Activated T-helper 1 cell treated with anti-CD3 and anti-CD28 coated beads, Interleukin-12 subunit alpha, Interleukin-12 subunit beta, Interleukin-2, Interleukin-4 antibody, amounts not matched to agents 30 ng/mL and 10 ng/mL and 1 ng/mL, durations not matched to agents 14 hours and 24 hours and 36 hours (primary cell): ENCODE data around the gene CRB2. TPM values are rescaled to one million over a fixed set of nuclear protein-coding genes. Genes with fewer than 3 reads are reported as not detected.

ENCODE experiments used
- DNase-seq: peaks from one replicate; pipeline ENCODE4 v3.0.0; 2021; ENCODE audit warnings: low spot score
- H3K27ac Mint-ChIP-seq: one replicate; pipeline ENCODE4 v1.8.0; 2021; ENCODE audit warnings: mild to moderate bottlenecking, mixed read lengths
- H3K27me3 Mint-ChIP-seq: one replicate; pipeline ENCODE4 v1.8.0; 2022; ENCODE audit warnings: mild to moderate bottlenecking, moderate library complexity, mixed read lengths; ENCODE audit not compliant: insufficient read depth
- H3K36me3 Mint-ChIP-seq: one replicate; pipeline ENCODE4 v1.8.0; 2021; ENCODE audit warnings: low read depth, mixed read lengths
- H3K4me1 Mint-ChIP-seq: one replicate; pipeline ENCODE4 v1.8.0; 2021; ENCODE audit warnings: low read depth, mixed read lengths
- H3K4me3 Mint-ChIP-seq: one replicate; pipeline ENCODE4 v1.8.0; 2021; ENCODE audit warnings: mild to moderate bottlenecking, moderate library complexity, mixed read lengths
- H3K9me3 Mint-ChIP-seq: one replicate; pipeline ENCODE4 v1.8.0; 2021; ENCODE audit warnings: mixed read lengths
- intact Hi-C: fragments of 100-400 bp; cut with micrococcal nuclease; formaldehyde crosslinking; loops from one replicate; pipeline ENCODE4 v1.15.1; 2024
- total RNA-seq: library from RNA; stranded (reverse); gene quantifications from 2 replicates; pipeline ENCODE4 v1.2.3, GENCODE V29; 2022

Gene CRB2
- total RNA-seq, 1 donor from 2014 or later = not detected

- Mint-ChIP-seq H3K27me3 (peaks cover 26% of the 10 kb centered on the region), H3K36me3 (no peaks in the 10 kb centered on the region), H3K9me3 (no peaks in the 10 kb centered on the region), H3K27ac (no peak overlapping the region), H3K4me1 (no peaks in the 10 kb centered on the region), H3K4me3 (no peak overlapping the region)
- no peak for DNase-seq
- intact Hi-C loops = no loop called here
These were observed 20.4 kb downstream of the CRB2 start for GRCh38 chr9:123376218-123377071.

DNA sequence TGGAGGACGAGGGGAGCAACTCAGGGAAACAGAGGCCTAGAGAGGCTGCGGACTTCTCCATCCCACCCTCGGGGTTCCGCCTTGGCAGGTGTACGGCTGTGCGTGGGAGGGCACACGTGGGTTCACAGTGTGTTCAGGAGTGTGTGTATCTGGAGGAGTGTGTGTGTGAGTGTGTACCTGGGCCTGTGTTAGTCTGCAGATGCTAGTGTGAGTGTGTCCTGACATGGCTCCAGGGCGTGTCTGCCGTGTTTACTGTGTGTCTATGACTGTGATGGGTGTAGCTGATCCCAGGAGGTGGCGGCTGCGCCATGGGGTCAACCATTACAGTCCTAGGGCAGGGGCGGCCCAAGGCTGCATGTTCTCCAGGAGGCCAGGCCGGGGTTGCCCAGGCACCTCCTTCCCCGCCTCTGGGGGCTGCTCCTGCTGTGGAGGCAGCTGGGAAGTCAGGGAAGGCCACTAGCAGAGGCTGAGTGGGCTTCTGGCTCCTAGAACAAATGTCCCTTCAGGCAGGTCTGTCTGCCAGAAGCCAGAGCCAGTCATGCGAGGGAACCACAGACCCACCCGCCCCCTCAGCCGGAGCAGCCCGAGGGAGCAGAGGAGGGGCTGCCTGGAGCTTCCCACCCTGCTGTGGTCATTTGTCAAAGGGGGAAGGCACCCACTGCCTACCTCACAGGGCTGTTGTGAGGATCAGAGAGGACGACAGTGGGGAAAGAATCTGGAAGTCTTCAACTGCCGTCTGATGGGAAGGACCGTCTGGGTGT is 21.4 kb downstream of the CRB2 start:
- intact Hi-C loops = no loop called here
- Mint-ChIP-seq H3K9me3 (no peaks in the 10 kb centered on the region), H3K36me3 (no peaks in the 10 kb centered on the region), H3K27me3 (peaks cover 20% of the 10 kb centered on the region), H3K27ac (no peak overlapping the region), H3K4me3 (no peak overlapping the region), H3K4me1 (no peaks in the 10 kb centered on the region)
- DNase-seq = no peak

- H3K27ac Mint-ChIP-seq = no peak overlapping the region
- no peak for DNase-seq
- peaks cover 15% of the 10 kb centered on the region for H3K27me3 Mint-ChIP-seq
- H3K4me3 Mint-ChIP-seq = no peak overlapping the region
- no peaks in the 10 kb centered on the region for H3K36me3 Mint-ChIP-seq
- no peaks in the 10 kb centered on the region for H3K9me3 Mint-ChIP-seq
- intact Hi-C loops = no loop called here
- H3K4me1 Mint-ChIP-seq = no peaks in the 10 kb centered on the region
These were observed 22.0 kb downstream of the CRB2 start for GRCh38 chr9:123378025-123378424.

GRCh38 chr9:123378956-123379660 is 23.1 kb downstream of the CRB2 start:
- intact Hi-C loops = no loop called here
- Mint-ChIP-seq H3K4me1 (no peaks in the 10 kb centered on the region), H3K4me3 (no peak overlapping the region), H3K9me3 (no peaks in the 10 kb centered on the region), H3K27ac (no peak overlapping the region), H3K27me3 (peaks cover 12% of the 10 kb centered on the region), H3K36me3 (no peaks in the 10 kb centered on the region)
- DNase-seq = no peak

DNA sequence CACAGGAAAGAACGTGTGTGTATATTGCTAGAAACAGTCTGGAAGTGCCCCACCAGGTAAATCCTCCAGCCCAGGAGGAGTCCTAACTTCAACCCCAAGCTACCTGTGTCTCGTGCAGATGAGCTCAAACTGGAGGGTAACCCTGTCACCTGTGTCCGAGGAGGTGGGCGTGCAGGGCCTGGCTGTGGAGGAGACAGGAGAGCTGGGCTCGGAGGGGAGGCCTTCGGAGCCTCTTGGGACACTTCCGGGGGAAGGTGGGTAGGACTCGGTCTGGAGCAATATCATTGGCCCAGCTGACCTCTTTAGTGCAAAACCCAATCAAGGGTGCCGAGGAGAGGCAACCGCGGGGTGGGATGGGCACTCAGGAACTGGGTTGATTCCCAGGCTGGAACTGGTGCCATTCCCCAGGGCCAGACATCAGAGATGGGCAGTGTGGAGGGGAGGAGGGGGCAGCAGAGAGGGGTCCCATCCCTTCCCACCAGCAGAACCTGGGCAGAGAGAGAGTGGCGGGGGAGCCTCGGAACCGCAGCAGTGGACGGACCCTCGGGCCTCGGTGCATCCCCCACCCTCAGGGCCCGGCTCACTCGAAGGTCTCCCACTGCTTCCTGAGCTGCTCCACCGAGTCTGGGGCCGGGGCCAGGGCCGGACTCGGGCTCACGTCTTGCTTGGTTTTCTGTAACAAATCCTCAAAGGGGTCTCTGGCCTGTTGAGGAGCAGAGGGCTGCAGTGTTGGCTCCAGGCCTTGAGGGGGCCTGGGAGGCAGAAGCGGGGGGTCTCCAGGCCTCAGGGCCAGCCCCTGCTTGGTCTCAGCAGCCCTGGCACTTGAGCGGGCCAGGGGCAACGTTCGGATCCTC is 25.1 kb downstream of the CRB2 start:
- Mint-ChIP-seq H3K4me3 (no peak overlapping the region), H3K4me1 (no peaks in the 10 kb centered on the region)
- intact Hi-C loops = no loop called here

GRCh38 chr9:123382653-123383511 is 26.9 kb downstream of the CRB2 start:
- Mint-ChIP-seq H3K4me1 (no peaks in the 10 kb centered on the region), H3K27ac (no peak overlapping the region), H3K27me3 (no peaks in the 10 kb centered on the region), H3K36me3 (no peaks in the 10 kb centered on the region), H3K4me3 (no peak overlapping the region), H3K9me3 (no peaks in the 10 kb centered on the region)
- intact Hi-C loops = no loop called here
- DNase-seq = no peak

More for the DNA sequence above, 25.1 kb downstream of the CRB2 start:
- no peak for DNase-seq
- Mint-ChIP-seq H3K27ac (no peak overlapping the region), H3K9me3 (no peaks in the 10 kb centered on the region), H3K27me3 (peaks cover 3% of the 10 kb centered on the region), H3K36me3 (no peaks in the 10 kb centered on the region)

DNA sequence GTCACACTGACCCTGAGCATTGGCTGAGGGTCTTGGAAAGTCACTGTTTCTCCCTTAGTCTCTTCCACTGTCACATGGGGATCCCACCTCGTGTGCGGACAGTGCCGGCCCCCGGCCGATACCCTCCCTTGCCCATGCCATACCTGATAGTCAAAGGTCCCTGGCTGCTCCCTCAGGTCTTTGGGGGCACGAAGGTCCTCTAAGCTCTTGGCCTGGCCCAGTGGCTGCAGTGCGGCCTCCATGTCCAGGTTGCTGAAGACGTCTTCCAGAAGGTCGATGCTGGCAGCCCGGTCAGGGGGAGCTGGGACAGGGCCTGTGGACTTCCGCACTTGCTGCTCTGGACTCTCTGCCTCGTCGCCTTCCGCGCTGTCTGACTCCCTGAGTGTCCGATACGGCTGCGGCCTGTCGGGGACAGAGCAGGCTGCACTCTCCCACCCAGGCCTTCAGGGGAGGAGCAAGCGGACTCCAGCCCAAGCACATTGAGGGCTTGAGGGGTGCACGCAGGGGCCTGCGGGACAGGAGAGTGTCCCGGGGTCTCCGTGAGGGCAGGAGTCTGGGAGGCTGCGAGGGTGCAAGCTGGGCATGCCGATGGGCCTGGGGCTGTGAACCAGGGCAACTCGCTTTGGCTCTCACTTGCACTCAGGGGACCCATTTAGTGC is 27.6 kb downstream of the CRB2 start:
- Mint-ChIP-seq H3K27me3 (no peaks in the 10 kb centered on the region), H3K36me3 (no peaks in the 10 kb centered on the region), H3K27ac (no peak overlapping the region), H3K9me3 (no peaks in the 10 kb centered on the region), H3K4me1 (no peaks in the 10 kb centered on the region), H3K4me3 (no peak overlapping the region)
- intact Hi-C loops = no loop called here
- no peak for DNase-seq

DNA sequence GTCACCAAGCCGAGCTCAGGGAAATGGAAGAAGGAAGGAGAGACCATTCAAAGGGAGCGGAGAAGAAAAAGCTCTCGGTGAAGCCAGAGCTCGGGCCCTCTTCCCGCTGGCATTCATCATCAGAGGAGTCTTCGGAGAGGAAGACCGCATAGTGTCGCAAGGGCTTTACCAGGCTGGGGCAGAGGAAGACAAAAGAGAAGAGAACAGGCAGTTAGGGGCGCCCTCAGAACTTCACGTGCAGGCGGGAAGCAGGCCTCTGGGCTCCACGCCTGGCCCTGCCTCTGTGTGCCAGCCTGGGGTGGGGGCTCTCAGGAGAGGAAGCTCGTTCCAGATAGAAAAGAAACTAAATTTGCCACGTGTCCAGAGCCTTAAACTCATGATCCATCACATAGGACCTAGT is 31.7 kb downstream of the CRB2 start:
- H3K27ac Mint-ChIP-seq = no peak overlapping the region
- intact Hi-C loops = no loop called here
- H3K27me3 Mint-ChIP-seq = no peaks in the 10 kb centered on the region

DNA sequence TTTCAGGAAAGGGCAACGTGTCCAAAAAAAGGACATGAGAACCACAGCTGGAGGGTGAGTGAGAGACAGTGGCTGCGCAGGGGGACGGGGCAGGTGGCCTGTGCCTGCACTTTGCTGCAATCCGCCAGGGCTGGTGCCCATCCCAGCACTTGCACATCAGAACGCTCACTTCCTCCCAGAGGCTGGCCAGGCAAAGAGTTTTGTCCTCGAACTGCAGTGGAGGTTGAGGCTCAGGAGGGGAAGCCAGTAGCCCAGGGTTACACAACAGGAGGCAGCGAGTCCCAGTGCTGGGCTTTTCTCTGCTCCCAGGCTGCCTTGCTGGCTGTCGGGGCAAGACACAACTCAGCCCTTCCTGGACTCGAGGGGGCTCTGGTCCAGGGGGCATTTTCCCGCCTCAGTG is 33.1 kb downstream of the CRB2 start:
- no peak overlapping the region for H3K4me3 Mint-ChIP-seq
- no peaks in the 10 kb centered on the region for H3K27me3 Mint-ChIP-seq
- no peaks in the 10 kb centered on the region for H3K4me1 Mint-ChIP-seq
- no peaks in the 10 kb centered on the region for H3K36me3 Mint-ChIP-seq
- H3K27ac Mint-ChIP-seq = no peak overlapping the region
- intact Hi-C loops = no loop called here
- no peaks in the 10 kb centered on the region for H3K9me3 Mint-ChIP-seq
- DNase-seq = no peak

More for the DNA sequence above, 31.7 kb downstream of the CRB2 start:
- DNase-seq = no peak
- Mint-ChIP-seq H3K36me3 (no peaks in the 10 kb centered on the region), H3K9me3 (no peaks in the 10 kb centered on the region), H3K4me3 (no peak overlapping the region), H3K4me1 (no peaks in the 10 kb centered on the region)

DNA sequence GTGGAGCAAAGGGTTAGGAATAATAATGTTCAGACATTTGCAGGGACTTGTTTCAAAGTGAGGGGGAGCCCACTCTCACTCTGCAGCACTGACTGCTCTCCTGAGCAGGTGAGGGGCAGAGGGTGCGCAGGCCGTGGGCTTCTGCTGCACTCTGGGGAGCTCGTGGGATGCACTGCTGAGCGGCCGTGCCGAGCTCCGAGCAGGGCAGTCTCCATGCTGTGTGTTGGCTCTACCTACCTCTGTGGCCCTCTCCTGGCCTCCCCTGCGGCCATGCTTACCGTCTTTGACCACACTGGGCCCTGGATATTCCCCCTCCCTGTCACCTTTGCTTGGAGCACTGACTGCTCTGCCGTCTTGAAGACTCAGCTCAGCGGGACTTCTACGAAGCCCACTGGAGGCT is 33.7 kb downstream of the CRB2 start:
- H3K9me3 Mint-ChIP-seq = no peaks in the 10 kb centered on the region
- H3K36me3 Mint-ChIP-seq = no peaks in the 10 kb centered on the region
- no peak overlapping the region for H3K4me3 Mint-ChIP-seq
- H3K27me3 Mint-ChIP-seq = no peaks in the 10 kb centered on the region
- H3K4me1 Mint-ChIP-seq = no peaks in the 10 kb centered on the region
- intact Hi-C loops = no loop called here
- H3K27ac Mint-ChIP-seq = no peak overlapping the region
- DNase-seq = no peak

DNA sequence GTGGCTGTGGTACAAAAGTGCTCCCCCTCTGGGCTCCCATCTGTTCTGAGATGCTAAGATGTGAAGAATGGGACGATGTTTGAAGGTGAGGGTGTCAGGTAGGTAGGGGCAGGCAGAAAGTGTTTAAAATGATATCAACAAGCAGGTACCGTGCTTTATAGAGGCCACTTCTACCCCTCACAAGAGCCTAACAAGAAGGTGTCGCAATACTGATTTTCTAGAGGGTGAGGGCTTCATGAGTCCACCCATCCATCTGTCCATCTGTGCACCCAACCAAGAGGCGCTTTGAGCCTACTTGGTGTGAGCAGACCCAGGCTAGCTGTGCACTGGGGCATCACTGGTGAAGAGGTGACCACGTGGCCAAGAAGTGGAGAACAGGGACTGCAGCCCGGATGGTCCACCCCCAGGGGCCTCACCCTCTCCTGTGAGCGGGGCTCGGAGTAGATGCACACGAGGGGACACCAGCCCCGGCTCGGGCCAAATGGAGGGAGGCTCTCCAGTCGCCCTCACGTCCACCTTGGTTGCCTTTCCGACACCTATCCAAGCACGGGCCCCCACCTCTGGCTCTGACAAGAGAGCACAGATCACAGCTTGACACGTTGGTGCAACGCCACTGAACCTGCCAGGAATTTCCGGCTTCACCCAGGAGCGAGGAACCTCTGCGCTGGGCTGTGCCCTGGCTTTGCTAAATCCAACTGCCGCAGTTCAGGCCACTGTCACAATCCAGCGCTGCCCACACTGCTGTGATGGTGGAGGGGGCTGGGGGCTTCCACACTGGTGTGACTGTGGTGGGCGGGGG is 34.5 kb downstream of the CRB2 start:
- Mint-ChIP-seq H3K27ac (no peak overlapping the region), H3K4me1 (no peaks in the 10 kb centered on the region), H3K27me3 (no peaks in the 10 kb centered on the region), H3K4me3 (no peak overlapping the region), H3K36me3 (no peaks in the 10 kb centered on the region), H3K9me3 (no peaks in the 10 kb centered on the region)
- intact Hi-C loops = no loop called here
- no peak for DNase-seq
